Measurements from ENCODE around the gene ABHD16A. TPM values are rescaled to one million over a fixed set of nuclear protein-coding genes. Genes with fewer than 3 reads are reported as not detected.

Gene ABHD16A
- total and polyA plus RNA-seq, 10 of the 15 experiments (the other 5 are each of a cell fraction or from before 2014, with no cell fraction given), result 7.5 to 43.0 (median 32.9) TPM

GRCh38 chr6:31664790-31665500 lies 38.2 kb downstream of the ABHD16A start, which contains the start of gene GPANK1 (continued):
- TF ChIP-seq BCLAF1 (IDR thresholded peaks at IDR 0.05) (no peak), ATF2 (IDR thresholded peaks at IDR 0.05; ENCODE audit: low read length) (no peak), TAF1 (IDR thresholded peaks at IDR 0.05; ENCODE audit: borderline replicate concordance, low read depth, low read length) (peak; percentile 72), PML (IDR thresholded peaks at IDR 0.05; ENCODE audit: low read length) (peak; percentile 75; the same call in 1 of the 2 replicates), PAX5 (IDR thresholded peaks at IDR 0.05; ENCODE audit: borderline replicate concordance, low read depth, low read length) (peak; percentile 29; the same call in 1 of the 2 replicates), BACH1 (IDR thresholded peaks at IDR 0.05; ENCODE audit: borderline replicate concordance) (peak; percentile 8; the same call in 1 of the 2 replicates), SMAD1 (IDR thresholded peaks at IDR 0.05; ENCODE audit: low read depth, partially characterized antibody) (no peak), CBFB (IDR thresholded peaks at IDR 0.05; ENCODE audit: low read depth) (peak; percentile 90), TCF12 (IDR thresholded peaks at IDR 0.05; ENCODE audit: low read depth, low read length) (peak; percentile 27; the same call in 1 of the 2 replicates), MEF2B (IDR thresholded peaks at IDR 0.05; ENCODE audit: partially characterized antibody, poor library complexity, severe bottlenecking) (peak; percentile 26), WRNIP1 (IDR thresholded peaks at IDR 0.05; ENCODE audit: borderline replicate concordance, low read depth, low read length) (no peak), YY1 (IDR thresholded peaks at IDR 0.05; ENCODE audit: low read depth, low read length) (peak; percentile 98), SIX5 (IDR thresholded peaks at IDR 0.05; ENCODE audit: low read depth, low read length, severe bottlenecking) (peak; percentile 28), FOXK2 (IDR thresholded peaks at IDR 0.05) (peak; percentile 81), RCOR1 (conservative IDR thresholded peaks at IDR 0.05; ENCODE audit: low read depth, low read length) (peak; percentile 92; the same call in 1 of the 2 replicates), GATAD2B (conservative IDR thresholded peaks at IDR 0.05; ENCODE audit: low read depth) (no peak; the same call in 1 of the 2 replicates)
- TF ChIP-seq, protein P1, sequence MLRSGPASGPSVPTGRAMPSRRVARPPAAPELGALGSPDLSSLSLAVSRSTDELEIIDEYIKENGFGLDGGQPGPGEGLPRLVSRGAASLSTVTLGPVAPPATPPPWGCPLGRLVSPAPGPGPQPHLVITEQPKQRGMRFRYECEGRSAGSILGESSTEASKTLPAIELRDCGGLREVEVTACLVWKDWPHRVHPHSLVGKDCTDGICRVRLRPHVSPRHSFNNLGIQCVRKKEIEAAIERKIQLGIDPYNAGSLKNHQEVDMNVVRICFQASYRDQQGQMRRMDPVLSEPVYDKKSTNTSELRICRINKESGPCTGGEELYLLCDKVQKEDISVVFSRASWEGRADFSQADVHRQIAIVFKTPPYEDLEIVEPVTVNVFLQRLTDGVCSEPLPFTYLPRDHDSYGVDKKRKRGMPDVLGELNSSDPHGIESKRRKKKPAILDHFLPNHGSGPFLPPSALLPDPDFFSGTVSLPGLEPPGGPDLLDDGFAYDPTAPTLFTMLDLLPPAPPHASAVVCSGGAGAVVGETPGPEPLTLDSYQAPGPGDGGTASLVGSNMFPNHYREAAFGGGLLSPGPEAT (IDR thresholded peaks at IDR 0.05; ENCODE audit: low read depth), result peak; percentile 69; the same call in 1 of the 2 replicates
- TF ChIP-seq, protein P2, sequence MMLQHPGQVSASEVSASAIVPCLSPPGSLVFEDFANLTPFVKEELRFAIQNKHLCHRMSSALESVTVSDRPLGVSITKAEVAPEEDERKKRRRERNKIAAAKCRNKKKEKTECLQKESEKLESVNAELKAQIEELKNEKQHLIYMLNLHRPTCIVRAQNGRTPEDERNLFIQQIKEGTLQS (IDR thresholded peaks at IDR 0.05; ENCODE audit: borderline replicate concordance, extremely low read depth, low read depth, low read length), result no peak
- TF ChIP-seq, protein P3, sequence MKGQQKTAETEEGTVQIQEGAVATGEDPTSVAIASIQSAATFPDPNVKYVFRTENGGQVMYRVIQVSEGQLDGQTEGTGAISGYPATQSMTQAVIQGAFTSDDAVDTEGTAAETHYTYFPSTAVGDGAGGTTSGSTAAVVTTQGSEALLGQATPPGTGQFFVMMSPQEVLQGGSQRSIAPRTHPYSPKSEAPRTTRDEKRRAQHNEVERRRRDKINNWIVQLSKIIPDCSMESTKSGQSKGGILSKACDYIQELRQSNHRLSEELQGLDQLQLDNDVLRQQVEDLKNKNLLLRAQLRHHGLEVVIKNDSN (IDR thresholded peaks at IDR 0.05; ENCODE audit: borderline replicate concordance, extremely low read length, insufficient read depth, low read depth, low read length), result no peak
- TF ChIP-seq, protein P4, sequence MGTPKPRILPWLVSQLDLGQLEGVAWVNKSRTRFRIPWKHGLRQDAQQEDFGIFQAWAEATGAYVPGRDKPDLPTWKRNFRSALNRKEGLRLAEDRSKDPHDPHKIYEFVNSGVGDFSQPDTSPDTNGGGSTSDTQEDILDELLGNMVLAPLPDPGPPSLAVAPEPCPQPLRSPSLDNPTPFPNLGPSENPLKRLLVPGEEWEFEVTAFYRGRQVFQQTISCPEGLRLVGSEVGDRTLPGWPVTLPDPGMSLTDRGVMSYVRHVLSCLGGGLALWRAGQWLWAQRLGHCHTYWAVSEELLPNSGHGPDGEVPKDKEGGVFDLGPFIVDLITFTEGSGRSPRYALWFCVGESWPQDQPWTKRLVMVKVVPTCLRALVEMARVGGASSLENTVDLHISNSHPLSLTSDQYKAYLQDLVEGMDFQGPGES (IDR thresholded peaks at IDR 0.05), result no peak
- TF ChIP-seq, protein P5, sequence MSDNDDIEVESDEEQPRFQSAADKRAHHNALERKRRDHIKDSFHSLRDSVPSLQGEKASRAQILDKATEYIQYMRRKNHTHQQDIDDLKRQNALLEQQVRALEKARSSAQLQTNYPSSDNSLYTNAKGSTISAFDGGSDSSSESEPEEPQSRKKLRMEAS (IDR thresholded peaks at IDR 0.05; ENCODE audit: low read depth, low read length), result peak; percentile 70; the same call in 1 of the 2 replicates
